Measurements from ENCODE around the gene TTC27.
A peak's percentile ranks its signal among the peaks of the same experiment; 100 is the strongest.
"Not testable (repeated sequence)": the region's sequence is repeated elsewhere in the genome, so short reads cannot be mapped to it uniquely, and the experiment has no call there.

TTC27 gene

GRCh38 chr2:32743480-32744236 is 115.8 kb downstream of the TTC27 start:
- in situ Hi-C loops (cut with MboI; ENCODE audit: low pct_unique_long_range_greater_than_20kb, low sequenced_read_pairs) = no loop called here
- DNase-seq = no peak

- no peak for DNase-seq
- in situ Hi-C loops (cut with MboI; ENCODE audit: low pct_unique_long_range_greater_than_20kb, low sequenced_read_pairs) = no loop called here
Observed at GRCh38 chr2:32745191-32745590, 117.3 kb downstream of the TTC27 start.

GRCh38 chr2:32745675-32746074 is 117.8 kb downstream of the TTC27 start:
- in situ Hi-C loops (cut with MboI; ENCODE audit: low pct_unique_long_range_greater_than_20kb, low sequenced_read_pairs) = no loop called here
- no peak for DNase-seq

GRCh38 chr2:32746669-32747068 is 118.8 kb downstream of the TTC27 start:
- in situ Hi-C loops (cut with MboI; ENCODE audit: low pct_unique_long_range_greater_than_20kb, low sequenced_read_pairs) = no loop called here
- DNase-seq = no peak

- in situ Hi-C loops (cut with MboI; ENCODE audit: low pct_unique_long_range_greater_than_20kb, low sequenced_read_pairs) = no loop called here
- no peak for DNase-seq
Observed at GRCh38 chr2:32748158-32748557, 120.3 kb downstream of the TTC27 start.

GRCh38 chr2:32750880-32751279 is 123.0 kb downstream of the TTC27 start:
- DNase-seq = no peak
- in situ Hi-C loops (cut with MboI; ENCODE audit: low pct_unique_long_range_greater_than_20kb, low sequenced_read_pairs) = no loop called here

- in situ Hi-C loops (cut with MboI; ENCODE audit: low pct_unique_long_range_greater_than_20kb, low sequenced_read_pairs) = no loop called here
- DNase-seq = no peak
Observed at GRCh38 chr2:32752205-32752604, 124.4 kb downstream of the TTC27 start.

- in situ Hi-C loops (cut with MboI; ENCODE audit: low pct_unique_long_range_greater_than_20kb, low sequenced_read_pairs) = no loop called here
- DNase-seq = no peak
Observed at GRCh38 chr2:32752952-32753351, 125.1 kb downstream of the TTC27 start.

- in situ Hi-C loops (cut with MboI; ENCODE audit: low pct_unique_long_range_greater_than_20kb, low sequenced_read_pairs); DNase-seq: not testable (repeated sequence)
Observed at GRCh38 chr2:32754676-32755075, 126.8 kb downstream of the TTC27 start.

GRCh38 chr2:32755666-32756065 is 127.8 kb downstream of the TTC27 start:
- in situ Hi-C loops (cut with MboI; ENCODE audit: low pct_unique_long_range_greater_than_20kb, low sequenced_read_pairs) = no loop called here
- no peak for DNase-seq

- no peak for DNase-seq
- in situ Hi-C loops (cut with MboI; ENCODE audit: low pct_unique_long_range_greater_than_20kb, low sequenced_read_pairs) = no loop called here
Observed at GRCh38 chr2:32756074-32756727, 128.4 kb downstream of the TTC27 start.

GRCh38 chr2:32758232-32758631 is 130.4 kb downstream of the TTC27 start:
- in situ Hi-C loops (cut with MboI; ENCODE audit: low pct_unique_long_range_greater_than_20kb, low sequenced_read_pairs) = no loop called here
- DNase-seq = no peak

GRCh38 chr2:32760628-32761027 is 132.8 kb downstream of the TTC27 start:
- in situ Hi-C loops (cut with MboI; ENCODE audit: low pct_unique_long_range_greater_than_20kb, low sequenced_read_pairs) = no loop called here
- DNase-seq = no peak

GRCh38 chr2:32768387-32769174 is 140.7 kb downstream of the TTC27 start:
- in situ Hi-C loops (cut with MboI; ENCODE audit: low pct_unique_long_range_greater_than_20kb, low sequenced_read_pairs) = no loop called here
- DNase-seq = peak; percentile 12

- in situ Hi-C loops (cut with MboI; ENCODE audit: low pct_unique_long_range_greater_than_20kb, low sequenced_read_pairs) = no loop called here
- no peak for DNase-seq
Observed at GRCh38 chr2:32770360-32770759, 142.5 kb downstream of the TTC27 start.

- DNase-seq = peak; percentile 27
- in situ Hi-C loops (cut with MboI; ENCODE audit: low pct_unique_long_range_greater_than_20kb, low sequenced_read_pairs) = no loop called here
Observed at GRCh38 chr2:32772638-32773447, 145.0 kb downstream of the TTC27 start.

- in situ Hi-C loops (cut with MboI; ENCODE audit: low pct_unique_long_range_greater_than_20kb, low sequenced_read_pairs) = no loop called here
- no peak for DNase-seq
Observed at GRCh38 chr2:32773448-32773808, 145.6 kb downstream of the TTC27 start.

GRCh38 chr2:32775954-32776353 is 148.1 kb downstream of the TTC27 start:
- in situ Hi-C loops (cut with MboI; ENCODE audit: low pct_unique_long_range_greater_than_20kb, low sequenced_read_pairs) = no loop called here
- no peak for DNase-seq

- no peak for DNase-seq
- in situ Hi-C loops (cut with MboI; ENCODE audit: low pct_unique_long_range_greater_than_20kb, low sequenced_read_pairs) = no loop called here
Observed at GRCh38 chr2:32777714-32778113, 149.9 kb downstream of the TTC27 start.

All from KBM-7 (cell line).